HCT116 (cell line): ENCODE data around the gene EPHA1. TPM values are rescaled to one million over a fixed set of nuclear protein-coding genes. Genes with fewer than 3 reads are reported as not detected.

Experiments used
- ATAC-seq: fragments of 200-7000 bp; cut with Tn5 transposase; 2 replicates; pipeline ENCODE4 v1.9.1; 2020; ENCODE audit warnings: mild to moderate bottlenecking, moderate library complexity
- BruUV-seq: library from RNA; stranded (reverse); fragments of 400-500 nt; replicated peaks from 2 replicates; lab custom pipeline; 2021; lab: Mats Ljungman, UMichigan
- CTCF ChIA-PET: fragments of 300-600 bp; sonication (Branson Sonifier 250); formaldehyde crosslinking; loops from one replicate; lab custom pipeline; 2021; ENCODE audit warnings: antibody characterized with exemption; lab: Charles Lee
- POLR2A ChIA-PET: fragments of 300-600, 350-600 bp; sonication (Branson Sonifier 250); formaldehyde crosslinking; loops from one replicate; lab custom pipeline; 2021; ENCODE audit warnings: antibody characterized with exemption; lab: Charles Lee
- RAD21 ChIA-PET, 2 experiments: fragments of 300-600 bp; sonication (Branson Sonifier 250); formaldehyde crosslinking; loops; one replicate each; lab custom pipeline; 2023; ENCODE audit warnings: low total read pairs in 2 of 2; ENCODE audit not compliant: uncharacterized antibody in 2 of 2, unreplicated experiment in 2 of 2, low non-redundant PET in 1 of 2; lab: Charles Lee
- DNase-seq: peaks from one replicate; pipeline ENCODE4 v3.0.0-alpha.2; 2010; ENCODE audit warnings: low read depth, low spot score
- H2AFZ ChIP-seq: fragments of 200-600 bp; shearing (Covaris generic), sonication (generic); 2 replicates; pipeline ENCODE4 v1.6.1; 2017; ENCODE audit warnings: low read depth, mixed run types, mixed read lengths, antibody characterized with exemption, low read length; ENCODE audit not compliant: poor library complexity, severe bottlenecking
- H3K27ac ChIP-seq: 2 replicates; pipeline ENCODE4 v1.5.1; 2012; ENCODE audit warnings: low read depth, low read length
- H3K27me3 ChIP-seq: fragments of 200-600 bp; sonication (generic); 2 replicates; pipeline ENCODE4 v1.6.1; 2016; ENCODE audit warnings: mixed run types, low read length, mixed read lengths; ENCODE audit not compliant: insufficient read depth
- H3K36me3 ChIP-seq, 2 experiments: fragments of 200-500 bp in 1 of 2; fragments of 200-600 bp in 1 of 2; sonication (Bioruptor generic) in 1 of 2; sonication (generic) in 1 of 2; 2 replicates each; pipeline versions ENCODE4 v1.5.1 to v1.6.1; 2014 to 2016; ENCODE audit warnings: low read length in 2 of 2, inconsistent platforms in 1 of 2, mixed read lengths in 1 of 2, mixed run types in 1 of 2; ENCODE audit not compliant: insufficient read depth in 2 of 2, control insufficient read depth in 1 of 2
- H3K4me1 ChIP-seq, 2 experiments: fragments of 200-600 bp in 1 of 2; sonication (generic) in 1 of 2; 2 replicates each; pipeline versions ENCODE4 v1.5.1 to v1.6.1; 2012 to 2017; ENCODE audit warnings: low read length in 2 of 2, inconsistent platforms in 1 of 2, mild to moderate bottlenecking in 1 of 2, mixed read lengths in 1 of 2, mixed run types in 1 of 2, moderate library complexity in 1 of 2; ENCODE audit not compliant: insufficient read depth in 2 of 2, control insufficient read depth in 1 of 2
- H3K4me2 ChIP-seq: fragments of 200-600 bp; sonication (generic); 2 replicates; pipeline ENCODE4 v1.6.1; 2017; ENCODE audit warnings: mixed run types, low read length, mixed read lengths
- H3K4me3 ChIP-seq, 2 experiments: fragments of 200-600 bp in 1 of 2; sonication (generic) in 1 of 2; replicated peaks in 1 of 2; 2 replicates each; pipeline ENCODE4 v1.5.1; 2011 to 2016; ENCODE audit warnings: low read length in 2 of 2, control low read depth in 1 of 2, low read depth in 1 of 2, mild to moderate bottlenecking in 1 of 2, mixed read lengths in 1 of 2, mixed run types in 1 of 2
- H3K79me2 ChIP-seq: fragments of 200-600 bp; sonication (generic); 2 replicates; pipeline ENCODE4 v1.6.1; 2017; ENCODE audit warnings: mild to moderate bottlenecking, mixed run types, low read length, moderate library complexity, mixed read lengths; ENCODE audit not compliant: insufficient read depth
- H3K9ac ChIP-seq: fragments of 200-600 bp; sonication (generic); 2 replicates; pipeline ENCODE4 v1.6.1; 2016; ENCODE audit warnings: low read length, mixed read lengths
- H3K9me2 ChIP-seq: fragments of 200-600 bp; sonication (generic), shearing (Covaris generic); 2 replicates; pipeline ENCODE4 v1.6.1; 2017; ENCODE audit warnings: mixed run types, mild to moderate bottlenecking, moderate library complexity; ENCODE audit not compliant: insufficient read depth
- H3K9me3 ChIP-seq, 2 experiments: fragments of 200-500 bp in 1 of 2; fragments of 200-600 bp in 1 of 2; sonication (Bioruptor generic) in 1 of 2; sonication (generic) in 1 of 2; 2 replicates each; pipeline ENCODE4 v1.6.1; 2014 to 2017; ENCODE audit warnings: low read length in 2 of 2, mixed read lengths in 2 of 2, inconsistent platforms in 1 of 2, low read depth in 1 of 2, mild to moderate bottlenecking in 1 of 2, mixed run types in 1 of 2, moderate library complexity in 1 of 2; ENCODE audit not compliant: control insufficient read depth in 1 of 2, insufficient read depth in 1 of 2
- H4K20me1 ChIP-seq: fragments of 200-600 bp; sonication (generic), shearing (Covaris generic); 2 replicates; pipeline ENCODE4 v1.6.1; 2017; ENCODE audit warnings: mixed run types, mild to moderate bottlenecking, moderate library complexity; ENCODE audit not compliant: insufficient read depth
- CEBPB ChIP-seq: IDR thresholded peaks from 2 replicates; pipeline ENCODE4 v1.6.1; 2012; ENCODE audit warnings: low read depth
- EGR1 ChIP-seq: IDR thresholded peaks from 2 replicates; pipeline ENCODE4 v1.6.1; 2012; ENCODE audit warnings: low read depth
- ELF1 ChIP-seq: IDR thresholded peaks from 2 replicates; pipeline ENCODE4 v1.6.1; 2012; ENCODE audit warnings: low read depth, borderline replicate concordance
- EZH2 ChIP-seq: fragments of 200-600 bp; sonication (generic); IDR thresholded peaks from 2 replicates; pipeline ENCODE4 v1.6.1; 2017; ENCODE audit warnings: antibody characterized with exemption, mixed run types
- EZH2phosphoT487 ChIP-seq: fragments of 200-600 bp; IDR thresholded peaks from 2 replicates; pipeline ENCODE4 v1.6.1; 2018; ENCODE audit warnings: antibody characterized with exemption, borderline replicate concordance
- JUND ChIP-seq: IDR thresholded peaks from 2 replicates; pipeline ENCODE4 v1.6.1; 2012
- POLR2A ChIP-seq: IDR thresholded peaks from 2 replicates; pipeline ENCODE4 v1.7.0; 2011; ENCODE audit warnings: borderline replicate concordance; ENCODE audit not compliant: insufficient read depth, insufficient read length; ENCODE audit errors: extremely low read depth
- POLR2AphosphoS5 ChIP-seq: IDR thresholded peaks from 2 replicates; pipeline ENCODE4 v1.6.1; 2011; ENCODE audit warnings: mild to moderate bottlenecking, low read depth, low read length, moderate library complexity
- RAD21 ChIP-seq: IDR thresholded peaks from 2 replicates; pipeline ENCODE4 v1.6.1; 2012; ENCODE audit warnings: low read depth, mild to moderate bottlenecking
- SP1 ChIP-seq: IDR thresholded peaks from 2 replicates; pipeline ENCODE4 v1.6.1; 2012; ENCODE audit warnings: low read depth
- SRF ChIP-seq: IDR thresholded peaks from 2 replicates; pipeline ENCODE4 v1.6.1; 2012; ENCODE audit warnings: low read depth
- TCF7L2 ChIP-seq: IDR thresholded peaks from 2 replicates; pipeline ENCODE4 v1.7.0; 2011; ENCODE audit warnings: borderline replicate concordance, inconsistent platforms; ENCODE audit not compliant: insufficient read depth, insufficient read length; ENCODE audit errors: extremely low read depth
- YY1 ChIP-seq: IDR thresholded peaks from 2 replicates; pipeline ENCODE4 v1.6.1; 2011; ENCODE audit warnings: low read length, low read depth, moderate library complexity, mild to moderate bottlenecking; ENCODE audit not compliant: insufficient replicate concordance; ENCODE audit errors: extremely low read depth
- intact Hi-C: fragments of 100-400 bp; cut with micrococcal nuclease; formaldehyde crosslinking; loops from 2 replicates; pipeline ENCODE4 v1.10.0; 2022
- total RNA-seq: library from RNA; stranded (reverse); gene quantifications from one replicate; pipeline ENCODE4 v1.2.1, GENCODE V29; 2021; ENCODE audit not compliant: unreplicated experiment
- TF ChIP-seq, protein P1 (sequence below): IDR thresholded peaks from 2 replicates; pipeline ENCODE4 v1.6.1; 2012
- TF ChIP-seq, protein P2 (sequence below), 3 experiments: fragments of 200-600 bp in 1 of 3; sonication (generic) in 1 of 3; IDR thresholded peaks in 2 of 3; conservative IDR thresholded peaks in 1 of 3; 2 replicates each; pipeline ENCODE4 v1.5.1; 2012 to 2017; ENCODE audit warnings: low read depth in 2 of 3, low read length in 2 of 3, antibody characterized with exemption in 1 of 3, borderline replicate concordance in 1 of 3, control low read depth in 1 of 3, mild to moderate bottlenecking in 1 of 3, mixed read lengths in 1 of 3, mixed run types in 1 of 3, moderate library complexity in 1 of 3; ENCODE audit not compliant: insufficient read depth in 1 of 3
- TF ChIP-seq, protein P3 (sequence below): IDR thresholded peaks from 2 replicates; pipeline ENCODE4 v1.6.1; 2012
- TF ChIP-seq, protein P4 (sequence below): IDR thresholded peaks from 2 replicates; pipeline ENCODE4 v1.6.1; 2012; ENCODE audit warnings: low read depth

EPHA1 gene
- total RNA-seq, 1 experiment from 2014 or later = 29.9 TPM

DNA sequence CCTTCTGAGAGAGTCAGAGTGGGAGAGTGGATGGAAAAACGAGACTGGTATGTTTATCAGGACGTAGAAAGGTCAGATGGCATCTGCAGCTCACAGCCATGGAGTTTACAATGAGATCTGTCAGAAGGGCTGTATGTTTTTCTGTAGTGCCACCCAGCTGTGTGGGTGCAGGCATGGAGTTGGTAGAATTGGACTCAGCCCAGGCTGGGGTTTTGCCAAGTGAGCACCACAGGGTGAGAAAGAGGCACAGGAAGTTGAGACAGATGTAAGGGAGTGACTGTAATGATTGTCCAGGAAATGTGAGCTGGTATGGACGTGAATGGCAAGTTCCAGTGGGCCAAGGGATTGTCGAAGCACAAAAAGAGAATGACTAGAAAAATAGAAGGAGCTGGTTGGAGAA, 36.6 kb downstream of the EPHA1 start:
- ChIA-PET POLR2A (no interaction called here), RAD21 (no interaction called here), CTCF (interaction anchor here (0.9 to 1.5 kb wide), 3 partner anchors 8 to 131 kb away, joined by 3 to 7 read pairs (median 4); no protein-coding TSS in a partner anchor)
- Histone ChIP-seq H3K9me3 (no peaks in the 10 kb centered on the region), H3K9me2 (no peaks in the 10 kb centered on the region), H4K20me1 (no peaks in the 10 kb centered on the region), H3K4me3 (no peak overlapping the region), H3K27me3 (no peaks in the 10 kb centered on the region), H3K36me3 (no peaks in the 10 kb centered on the region), H3K4me1 (peaks cover 11 to 53% of the 10 kb centered on the region in 2 experiments), H3K27ac (no peak overlapping the region), H3K79me2 (no peaks in the 10 kb centered on the region), H3K9ac (no peak overlapping the region), H3K4me2 (peak overlapping the region; percentile 36; the same call in 1 of the 2 replicates), H2AFZ (peak overlapping the region; percentile 56)
- DNase-seq = no peak
- TF ChIP-seq POLR2A (no peak), SRF (no peak), EGR1 (no peak), TCF7L2 (no peak), ELF1 (no peak), POLR2AphosphoS5 (no peak), JUND (no peak), SP1 (no peak), CEBPB (no peak), RAD21 (peak; percentile 36; the same call in 1 of the 2 replicates), YY1 (peak; percentile 17), EZH2phosphoT487 (no peak), EZH2 (no peak)
- TF ChIP-seq, protein P1, sequence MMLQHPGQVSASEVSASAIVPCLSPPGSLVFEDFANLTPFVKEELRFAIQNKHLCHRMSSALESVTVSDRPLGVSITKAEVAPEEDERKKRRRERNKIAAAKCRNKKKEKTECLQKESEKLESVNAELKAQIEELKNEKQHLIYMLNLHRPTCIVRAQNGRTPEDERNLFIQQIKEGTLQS = no peak
- TF ChIP-seq, protein P2, sequence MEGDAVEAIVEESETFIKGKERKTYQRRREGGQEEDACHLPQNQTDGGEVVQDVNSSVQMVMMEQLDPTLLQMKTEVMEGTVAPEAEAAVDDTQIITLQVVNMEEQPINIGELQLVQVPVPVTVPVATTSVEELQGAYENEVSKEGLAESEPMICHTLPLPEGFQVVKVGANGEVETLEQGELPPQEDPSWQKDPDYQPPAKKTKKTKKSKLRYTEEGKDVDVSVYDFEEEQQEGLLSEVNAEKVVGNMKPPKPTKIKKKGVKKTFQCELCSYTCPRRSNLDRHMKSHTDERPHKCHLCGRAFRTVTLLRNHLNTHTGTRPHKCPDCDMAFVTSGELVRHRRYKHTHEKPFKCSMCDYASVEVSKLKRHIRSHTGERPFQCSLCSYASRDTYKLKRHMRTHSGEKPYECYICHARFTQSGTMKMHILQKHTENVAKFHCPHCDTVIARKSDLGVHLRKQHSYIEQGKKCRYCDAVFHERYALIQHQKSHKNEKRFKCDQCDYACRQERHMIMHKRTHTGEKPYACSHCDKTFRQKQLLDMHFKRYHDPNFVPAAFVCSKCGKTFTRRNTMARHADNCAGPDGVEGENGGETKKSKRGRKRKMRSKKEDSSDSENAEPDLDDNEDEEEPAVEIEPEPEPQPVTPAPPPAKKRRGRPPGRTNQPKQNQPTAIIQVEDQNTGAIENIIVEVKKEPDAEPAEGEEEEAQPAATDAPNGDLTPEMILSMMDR (IDR thresholded peaks at IDR 0.05 in 2 of 3, conservative IDR thresholded peaks at IDR 0.05 in 1 of 3; ENCODE audit: borderline replicate concordance in 1 of 3, insufficient read depth in 1 of 3, low read depth in 2 of 3, low read length in 2 of 3) = peak in 2 of 3 experiments; percentile 7 to 15; a peak in 1 of 6 replicates
- TF ChIP-seq, protein P3, sequence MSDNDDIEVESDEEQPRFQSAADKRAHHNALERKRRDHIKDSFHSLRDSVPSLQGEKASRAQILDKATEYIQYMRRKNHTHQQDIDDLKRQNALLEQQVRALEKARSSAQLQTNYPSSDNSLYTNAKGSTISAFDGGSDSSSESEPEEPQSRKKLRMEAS = peak; percentile 43; the same call in 1 of the 2 replicates
- TF ChIP-seq, protein P4, sequence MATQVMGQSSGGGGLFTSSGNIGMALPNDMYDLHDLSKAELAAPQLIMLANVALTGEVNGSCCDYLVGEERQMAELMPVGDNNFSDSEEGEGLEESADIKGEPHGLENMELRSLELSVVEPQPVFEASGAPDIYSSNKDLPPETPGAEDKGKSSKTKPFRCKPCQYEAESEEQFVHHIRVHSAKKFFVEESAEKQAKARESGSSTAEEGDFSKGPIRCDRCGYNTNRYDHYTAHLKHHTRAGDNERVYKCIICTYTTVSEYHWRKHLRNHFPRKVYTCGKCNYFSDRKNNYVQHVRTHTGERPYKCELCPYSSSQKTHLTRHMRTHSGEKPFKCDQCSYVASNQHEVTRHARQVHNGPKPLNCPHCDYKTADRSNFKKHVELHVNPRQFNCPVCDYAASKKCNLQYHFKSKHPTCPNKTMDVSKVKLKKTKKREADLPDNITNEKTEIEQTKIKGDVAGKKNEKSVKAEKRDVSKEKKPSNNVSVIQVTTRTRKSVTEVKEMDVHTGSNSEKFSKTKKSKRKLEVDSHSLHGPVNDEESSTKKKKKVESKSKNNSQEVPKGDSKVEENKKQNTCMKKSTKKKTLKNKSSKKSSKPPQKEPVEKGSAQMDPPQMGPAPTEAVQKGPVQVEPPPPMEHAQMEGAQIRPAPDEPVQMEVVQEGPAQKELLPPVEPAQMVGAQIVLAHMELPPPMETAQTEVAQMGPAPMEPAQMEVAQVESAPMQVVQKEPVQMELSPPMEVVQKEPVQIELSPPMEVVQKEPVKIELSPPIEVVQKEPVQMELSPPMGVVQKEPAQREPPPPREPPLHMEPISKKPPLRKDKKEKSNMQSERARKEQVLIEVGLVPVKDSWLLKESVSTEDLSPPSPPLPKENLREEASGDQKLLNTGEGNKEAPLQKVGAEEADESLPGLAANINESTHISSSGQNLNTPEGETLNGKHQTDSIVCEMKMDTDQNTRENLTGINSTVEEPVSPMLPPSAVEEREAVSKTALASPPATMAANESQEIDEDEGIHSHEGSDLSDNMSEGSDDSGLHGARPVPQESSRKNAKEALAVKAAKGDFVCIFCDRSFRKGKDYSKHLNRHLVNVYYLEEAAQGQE = no peak
- 0 out of 2 replicates have a peak, but pooled peaks have one; percentile 10 for ATAC-seq
- intact Hi-C loops = loop anchor here (2.0 kb wide), 1 partner anchor 51 kb away; no protein-coding TSS in a partner anchor
- no TSS peak for BruUV-seq
